LoVo (cell line): Measurements from ENCODE around the gene IL20.

ENCODE experiments used
- DNase-seq: peaks from one replicate; pipeline ENCODE4 v3.0.0-alpha.2; 2016; ENCODE audit warnings: low spot score

Gene IL20, protein sequence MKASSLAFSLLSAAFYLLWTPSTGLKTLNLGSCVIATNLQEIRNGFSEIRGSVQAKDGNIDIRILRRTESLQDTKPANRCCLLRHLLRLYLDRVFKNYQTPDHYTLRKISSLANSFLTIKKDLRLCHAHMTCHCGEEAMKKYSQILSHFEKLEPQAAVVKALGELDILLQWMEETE

GRCh38 chr1:206864939-206865671, at the start of gene IL20:
TSS of gene IL20 (plus strand) at chr1:206865623. CDS start at chr1:206865853, 230 bp downstream.
- DNase-seq = peak; percentile 59

DNA sequence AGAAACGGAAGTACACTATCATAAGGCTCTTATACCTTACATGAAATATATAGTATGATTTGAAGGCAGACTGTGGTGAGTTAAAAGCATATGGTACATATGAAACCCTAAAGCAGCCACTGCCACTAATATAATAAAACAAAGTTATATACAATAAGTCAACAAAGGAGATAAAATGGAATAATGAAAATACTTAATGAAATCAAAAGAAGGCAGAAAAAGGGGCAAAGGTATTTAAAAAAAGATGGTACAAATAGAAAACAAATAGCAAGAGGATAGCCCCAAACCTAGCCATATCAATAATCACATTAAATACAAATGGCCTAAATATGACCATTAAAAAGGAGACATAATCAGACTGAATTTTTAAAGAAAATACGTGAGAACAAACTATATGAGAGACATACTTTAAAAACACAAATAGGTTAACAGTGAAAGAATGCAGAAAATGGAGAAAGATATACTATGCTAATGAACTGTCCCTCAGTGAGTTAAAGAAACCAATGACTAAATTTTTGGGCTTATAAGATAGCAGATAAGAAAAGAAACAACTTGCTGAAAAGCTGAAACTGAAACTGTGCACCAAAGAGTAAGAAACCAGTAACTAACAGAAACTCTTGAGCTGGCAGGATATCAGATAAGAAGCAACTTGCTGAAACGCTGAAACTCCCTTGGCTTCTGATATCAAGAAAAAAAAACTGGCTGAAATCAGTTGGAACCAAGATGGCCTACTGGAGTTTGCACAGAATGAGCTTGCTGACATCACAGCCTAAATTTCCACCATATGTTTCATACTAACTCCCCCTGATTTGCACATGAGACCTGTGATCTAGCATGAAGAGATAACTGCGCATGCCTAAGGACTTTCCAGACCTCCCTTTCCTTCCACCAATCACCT, 48.8 kb upstream of the IL20 start:
- DNase-seq = no peak

DNA sequence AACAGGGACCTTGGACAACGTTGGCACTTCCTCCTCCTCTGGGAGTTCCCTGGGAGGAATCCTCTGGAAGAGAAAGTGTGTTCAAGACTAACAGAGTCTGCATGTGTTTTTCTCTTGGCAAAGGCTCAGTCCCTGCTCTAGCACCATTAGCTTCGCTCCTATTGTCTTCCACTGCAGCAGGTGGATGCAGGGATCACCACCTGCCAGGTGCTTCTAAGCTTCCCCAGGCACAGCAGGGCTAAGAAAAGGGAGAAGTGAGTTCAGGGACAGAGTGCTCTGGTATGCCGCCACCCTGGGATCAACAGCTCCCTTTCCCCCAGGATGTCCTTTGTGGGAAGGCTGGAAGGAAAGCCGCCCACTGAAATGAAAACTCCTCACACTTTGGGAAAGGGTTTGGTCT, 43.9 kb upstream of the IL20 start:
- no peak for DNase-seq

GRCh38 chr1:206823727-206824126, 41.7 kb upstream of the IL20 start:
- no peak for DNase-seq

- DNase-seq = no peak
These were observed 41.1 kb upstream of the IL20 start for GRCh38 chr1:206824331-206824730.

DNA sequence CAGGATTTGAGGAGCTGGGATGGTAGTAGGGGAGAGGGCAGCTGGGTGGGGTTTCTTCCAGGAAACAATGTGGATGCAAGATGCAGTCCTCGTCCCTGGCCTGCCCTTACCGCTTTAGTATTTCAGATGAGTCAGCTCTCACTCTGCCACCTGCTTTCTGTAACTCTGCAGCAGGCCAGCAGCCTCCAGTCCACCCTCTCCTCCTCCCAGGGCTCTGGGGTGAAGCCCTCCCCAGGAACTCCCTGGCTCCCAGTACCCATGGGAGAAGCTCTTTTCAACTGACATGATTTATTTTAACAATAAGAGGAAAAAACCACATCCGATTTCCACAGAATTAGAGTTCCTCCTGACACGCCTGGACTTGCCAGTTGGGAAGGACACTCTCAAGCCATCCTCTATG, 39.0 kb upstream of the IL20 start:
- no peak for DNase-seq

DNA sequence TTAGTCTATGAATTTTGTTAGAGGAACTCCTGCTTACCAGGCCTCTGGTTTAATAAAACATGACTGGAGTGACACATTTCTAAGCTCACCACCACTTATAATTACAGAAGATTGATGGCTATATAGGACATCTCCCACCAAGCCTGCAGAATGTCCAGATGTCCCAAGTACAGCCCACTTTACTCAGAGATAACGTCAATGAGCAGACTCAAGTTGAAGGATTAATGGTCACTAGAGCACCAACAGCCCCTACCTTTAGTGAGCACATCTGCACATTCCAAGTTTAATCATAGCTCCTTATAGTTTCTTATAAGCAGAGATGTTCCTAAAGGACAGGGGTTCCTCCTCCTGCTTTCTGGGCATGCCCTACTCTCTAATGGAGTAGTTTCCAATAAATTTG, 37.4 kb upstream of the IL20 start:
- no peak for DNase-seq

DNA sequence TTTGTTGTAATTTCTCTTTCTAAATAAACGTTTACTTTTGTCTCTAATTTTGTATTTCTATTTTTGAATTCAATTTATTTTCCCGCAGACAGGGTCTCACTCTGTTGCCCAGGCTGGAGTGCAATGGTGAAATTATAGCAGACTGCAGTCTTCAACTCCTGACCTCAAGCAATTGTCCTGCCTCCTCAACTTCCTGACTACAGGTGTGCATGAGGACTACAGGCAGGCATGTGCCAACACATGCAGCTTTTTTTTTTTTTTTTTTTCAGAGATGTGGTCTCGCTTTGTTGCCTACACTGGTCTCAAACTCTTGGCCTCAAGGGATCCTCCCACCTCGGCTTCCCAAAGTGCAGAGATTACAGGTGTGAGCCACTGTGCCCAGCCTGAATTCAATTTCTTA, 36.7 kb upstream of the IL20 start:
- no peak for DNase-seq

GRCh38 chr1:206829282-206829681, 36.1 kb upstream of the IL20 start:
- no peak for DNase-seq

DNA sequence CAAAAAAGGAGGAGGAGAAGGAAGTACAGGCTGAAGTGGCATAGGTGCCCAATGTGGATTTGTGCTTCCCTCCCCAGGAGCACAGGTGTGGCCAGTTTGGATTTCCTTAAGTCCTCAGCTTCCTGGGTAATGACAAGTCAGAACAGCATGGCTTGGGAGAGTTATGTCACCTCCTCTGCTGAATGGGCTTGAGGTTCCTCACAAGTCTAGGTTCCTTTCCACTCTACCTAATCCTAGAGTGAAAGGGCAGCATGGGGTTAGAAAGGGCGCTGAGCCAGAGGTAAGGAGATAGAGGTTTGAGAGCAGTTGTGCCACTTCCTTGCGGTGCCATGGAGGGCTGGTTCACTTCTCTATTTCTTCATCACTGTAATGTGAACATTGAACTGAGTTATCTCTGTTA, 35.5 kb upstream of the IL20 start:
- peak; percentile 8 for DNase-seq

- no peak for DNase-seq
These were observed 33.8 kb upstream of the IL20 start for GRCh38 chr1:206831650-206832049.

DNA sequence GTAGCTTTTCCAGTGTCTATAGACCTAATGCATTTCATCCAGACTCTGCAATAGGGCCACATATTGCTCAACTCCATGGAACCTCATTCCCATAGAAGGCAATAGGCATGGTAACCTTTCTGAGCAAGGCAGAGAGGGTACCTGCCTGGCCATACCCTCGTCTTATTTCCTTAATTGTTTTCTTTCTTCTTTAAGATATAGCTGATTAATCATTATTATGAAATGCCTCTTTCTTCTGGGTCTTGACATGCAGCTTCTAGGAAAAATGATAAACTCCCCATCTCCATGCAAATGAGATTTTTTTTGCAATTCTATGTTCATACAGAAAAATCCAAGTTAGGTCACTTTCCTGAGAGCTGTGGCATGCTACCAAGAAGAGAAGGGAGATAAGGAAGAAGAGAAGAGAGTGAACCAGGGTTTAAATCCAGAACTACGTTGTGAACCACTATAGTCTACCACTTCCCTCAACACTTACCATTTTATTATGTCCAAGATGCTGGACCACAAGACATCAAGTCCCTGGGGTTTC, 33.0 kb upstream of the IL20 start:
- DNase-seq = no peak

DNA sequence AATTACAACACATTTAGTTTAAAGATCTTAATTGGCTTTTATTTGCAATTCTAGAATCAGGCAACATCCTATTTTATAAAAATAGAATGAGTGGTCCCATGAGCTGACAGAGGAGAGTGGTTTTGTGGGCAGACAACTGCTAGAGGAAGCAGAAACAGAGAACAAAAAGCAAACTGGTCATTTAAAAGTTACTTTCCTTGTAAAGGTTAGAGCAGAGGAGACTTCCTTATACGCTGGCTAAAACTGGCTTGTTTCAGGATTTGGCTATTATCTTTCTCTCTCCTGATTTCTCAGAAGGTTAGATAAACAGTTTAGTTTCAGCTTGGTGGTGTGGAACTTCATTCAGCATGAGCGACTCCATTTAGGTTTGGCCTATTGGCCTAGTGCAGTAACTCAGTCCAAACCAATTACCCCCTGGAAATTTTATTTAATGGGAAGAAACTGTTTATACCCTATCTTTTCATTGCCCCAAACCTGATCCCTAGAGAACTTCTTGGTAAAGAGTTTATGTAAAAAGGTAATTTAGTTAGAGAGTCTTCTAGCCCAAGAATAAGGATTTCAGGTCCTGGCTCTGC, 32.2 kb upstream of the IL20 start:
- DNase-seq = no peak

GRCh38 chr1:206833801-206834200, 31.6 kb upstream of the IL20 start:
- DNase-seq = no peak

GRCh38 chr1:206834217-206834616, 31.2 kb upstream of the IL20 start:
- no peak for DNase-seq

- no peak for DNase-seq
These were observed 30.7 kb upstream of the IL20 start for GRCh38 chr1:206834711-206835110.

GRCh38 chr1:206835186-206835585, 30.2 kb upstream of the IL20 start:
- DNase-seq = no peak

GRCh38 chr1:206836111-206836510, 29.3 kb upstream of the IL20 start:
- DNase-seq = no peak

- DNase-seq = no peak
These were observed 26.3 kb upstream of the IL20 start for GRCh38 chr1:206839006-206839560.

DNA sequence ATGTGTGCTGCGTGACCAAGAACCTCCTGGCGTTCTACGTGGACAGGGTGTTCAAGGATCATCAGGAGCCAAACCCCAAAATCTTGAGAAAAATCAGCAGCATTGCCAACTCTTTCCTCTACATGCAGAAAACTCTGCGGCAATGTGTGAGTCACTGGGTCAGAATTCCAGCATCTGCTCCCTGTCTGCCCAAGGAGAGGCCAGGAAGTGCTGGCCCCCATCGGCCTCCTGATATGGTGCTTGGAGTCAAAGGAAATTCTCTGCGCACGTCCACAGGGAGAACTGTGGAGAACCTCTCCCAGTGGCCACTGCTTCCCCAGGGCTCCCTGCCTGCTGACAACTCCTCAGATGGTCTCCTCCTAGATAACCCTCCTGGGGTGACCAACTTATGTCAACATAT, 25.6 kb upstream of the IL20 start:
- DNase-seq = no peak

- DNase-seq = no peak
These were observed 23.7 kb upstream of the IL20 start for GRCh38 chr1:206841609-206842323.
